Caki2 (cell line): ENCODE measurements around the gene PDCD5. TPM values are rescaled to one million over a fixed set of nuclear protein-coding genes. Genes with fewer than 3 reads are reported as not detected.
"Not testable (repeated sequence)": the region's sequence is repeated elsewhere in the genome, so short reads cannot be mapped to it uniquely, and the experiment has no call there.

Source experiments
- DNase-seq: peaks from one replicate; pipeline ENCODE4 v3.0.0-alpha.2; 2015; ENCODE audit warnings: low read depth
- in situ Hi-C: cut with HindIII; loops from 2 replicates; pipeline ENCODE4 v1.10.0; 2016; ENCODE audit warnings: low sequenced_read_pairs, low pct_unique_long_range_greater_than_20kb, mixed read lengths
- total RNA-seq: library from RNA; depleted of rRNA; stranded (reverse); fragments of >200 nt; shearing (Covaris generic); gene quantifications from 2 replicates; pipeline ENCODE4 v1.2.3, GENCODE V29; 2014; ENCODE audit warnings: low replicate concordance; rRNA removed

Gene PDCD5, protein sequence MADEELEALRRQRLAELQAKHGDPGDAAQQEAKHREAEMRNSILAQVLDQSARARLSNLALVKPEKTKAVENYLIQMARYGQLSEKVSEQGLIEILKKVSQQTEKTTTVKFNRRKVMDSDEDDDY
- 134 and 284 TPM in 2 replicates for total RNA-seq

DNA sequence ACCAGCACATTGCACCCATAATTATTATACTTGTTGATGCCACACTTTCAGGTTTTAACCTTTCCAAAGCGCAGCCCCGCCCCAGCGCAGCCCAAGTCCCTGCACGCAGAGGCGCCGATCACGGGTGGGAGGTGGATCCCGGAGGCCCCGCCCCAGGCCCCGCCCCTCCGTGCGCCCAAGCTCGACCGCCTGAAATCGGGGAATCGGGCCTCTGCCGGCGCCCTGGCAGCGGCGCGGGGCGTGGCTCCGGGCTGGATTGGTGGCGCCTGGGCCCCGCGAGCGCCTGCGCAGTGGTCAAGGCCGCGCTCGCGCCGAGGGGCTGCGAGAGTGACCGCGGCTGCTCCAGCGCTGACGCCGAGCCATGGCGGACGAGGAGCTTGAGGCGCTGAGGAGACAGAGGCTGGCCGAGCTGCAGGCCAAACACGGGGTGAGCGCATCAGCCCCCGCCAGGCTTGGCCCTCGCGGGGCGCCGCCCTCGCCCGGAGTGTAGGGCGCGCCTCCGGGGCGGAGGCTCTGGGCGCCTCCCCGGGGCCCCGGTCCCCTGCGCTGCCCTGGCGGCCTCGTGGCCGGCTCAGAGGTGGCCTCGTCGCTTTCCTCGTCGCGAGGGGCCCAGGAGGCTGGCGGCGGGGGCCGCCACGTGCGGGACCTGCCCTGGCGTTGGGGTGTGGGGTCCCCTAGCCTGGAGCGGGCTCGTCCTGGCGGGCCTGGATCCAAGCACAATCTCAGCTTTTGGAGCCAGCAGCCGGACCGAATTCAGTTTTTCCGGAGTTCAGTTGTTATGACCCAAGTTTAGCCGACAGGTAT lies at the start of gene PDCD5:
Gene PDCD5, plus strand, starts transcription at position 290 of the 804 bp plus-strand sequence. Its CDS starts 72 bp downstream, at position 362.
- DNase-seq: peak; percentile 93
- in situ Hi-C loops: no loop called here

DNA sequence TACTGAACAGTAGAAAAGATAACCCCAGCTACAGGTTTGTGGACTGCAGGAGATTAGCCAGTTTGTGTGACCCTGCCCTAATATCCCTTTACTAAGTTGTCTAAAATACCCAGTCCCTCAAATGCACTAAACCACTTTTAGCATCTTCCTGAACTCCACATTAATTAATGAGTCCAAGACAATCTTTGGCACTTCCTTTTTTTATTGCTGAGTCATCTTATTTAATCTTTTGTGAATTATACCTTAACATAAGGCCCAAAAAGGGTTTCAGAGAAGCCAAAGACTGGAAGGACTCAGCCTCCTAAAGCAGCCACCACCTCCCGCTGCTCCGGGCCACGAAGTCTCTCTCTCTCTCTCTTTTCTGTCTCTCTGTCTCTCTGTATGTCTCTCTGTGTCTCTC lies 48.8 kb upstream of the PDCD5 start:
- in situ Hi-C loops: no loop called here
- no peak for DNase-seq

DNA sequence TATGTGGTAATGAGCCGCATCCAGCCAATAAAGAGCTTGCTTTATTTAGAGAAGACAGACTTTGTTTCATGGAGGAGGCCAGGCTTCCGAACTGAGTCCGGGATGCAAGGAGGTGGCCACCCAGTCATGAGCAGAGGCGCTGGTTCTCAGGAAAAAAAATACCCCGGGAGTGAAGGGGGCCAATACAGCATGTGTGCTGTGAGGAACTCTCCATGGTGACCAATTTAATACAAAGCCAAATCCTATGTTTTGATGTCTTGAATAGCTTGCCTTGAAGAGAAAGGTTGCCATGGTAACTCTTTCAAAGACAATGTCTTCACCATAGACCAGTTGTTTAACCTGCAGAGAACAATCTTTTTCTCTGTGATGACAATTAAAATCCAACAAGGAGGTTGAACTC lies 43.4 kb upstream of the PDCD5 start:
- DNase-seq: no peak
- in situ Hi-C loops: no loop called here

DNA sequence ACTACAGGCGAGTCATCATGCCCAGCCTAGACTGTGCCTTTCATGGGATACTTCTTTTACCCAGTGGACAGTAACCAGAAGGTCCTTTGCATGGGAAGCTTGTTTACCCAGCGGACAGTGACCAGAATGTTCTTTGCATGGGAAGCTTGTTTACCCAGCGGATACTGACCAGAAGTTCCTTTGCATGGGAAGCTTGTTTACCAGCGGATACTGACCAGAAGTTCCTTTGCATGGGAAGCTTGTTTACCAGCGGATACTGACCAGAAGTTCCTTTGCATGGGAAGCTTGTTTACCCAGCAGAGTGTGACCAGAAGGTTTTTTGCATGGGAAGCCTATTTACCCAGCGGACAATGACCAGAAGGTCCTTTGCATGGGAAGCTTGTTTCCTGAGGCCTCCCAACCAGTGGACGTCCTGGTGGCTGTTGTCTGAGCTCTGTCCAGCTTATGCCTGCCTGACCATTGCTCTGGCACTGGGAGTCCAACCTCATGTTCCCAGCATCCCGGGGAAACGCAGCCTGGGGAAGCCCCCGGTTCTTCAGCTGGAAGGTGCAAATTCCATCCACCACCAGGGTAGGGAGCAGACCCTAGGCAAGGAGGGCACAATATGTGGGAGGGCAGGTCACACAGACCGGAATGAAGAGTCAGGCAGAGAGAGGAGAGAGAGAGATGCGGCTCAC lies 41.6 kb upstream of the PDCD5 start:
- in situ Hi-C loops: no loop called here

DNA sequence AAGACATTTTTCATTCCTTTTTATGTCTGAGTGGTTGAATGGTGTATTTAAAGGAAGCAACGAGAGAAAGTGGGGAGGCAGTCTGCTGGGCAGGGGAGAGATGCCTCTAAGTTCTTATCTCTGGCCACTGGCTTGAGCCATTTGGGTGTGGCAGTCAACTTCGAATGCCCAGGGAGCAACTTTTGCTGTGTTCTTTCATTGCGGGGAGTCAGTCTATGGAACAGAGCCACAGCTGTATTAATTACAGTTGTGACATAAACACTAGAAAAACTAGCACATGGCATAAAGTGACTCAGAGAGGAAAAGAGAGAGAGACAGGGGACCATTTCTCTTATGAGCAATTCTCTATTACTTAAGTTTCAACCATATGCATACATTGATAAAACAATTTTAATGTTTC lies 40.4 kb upstream of the PDCD5 start:
- in situ Hi-C loops: no loop called here

More for the DNA sequence above, 41.6 kb upstream of the PDCD5 start:
- no peak for DNase-seq

DNA sequence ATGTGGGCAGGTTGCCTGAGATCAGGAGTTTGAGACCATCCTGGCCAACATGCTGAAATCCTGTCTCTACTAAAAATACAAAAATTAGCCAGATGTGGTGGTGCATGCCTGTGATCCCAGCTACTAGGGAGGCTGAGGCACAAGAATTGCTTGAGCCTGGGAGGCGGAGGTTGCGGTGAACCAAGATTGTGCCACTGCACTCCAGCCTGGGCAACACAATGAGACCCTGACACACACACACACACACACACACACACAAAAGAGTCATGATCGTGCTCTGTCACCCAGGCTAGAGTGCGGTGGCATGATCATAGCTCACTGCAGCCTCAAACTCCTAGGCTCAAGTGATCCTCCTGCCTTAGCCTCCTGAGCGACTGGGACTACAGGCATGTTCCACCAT lies 39.6 kb upstream of the PDCD5 start:
- in situ Hi-C loops, DNase-seq: not testable (repeated sequence)

More for the DNA sequence above, 40.4 kb upstream of the PDCD5 start:
- no peak for DNase-seq

DNA sequence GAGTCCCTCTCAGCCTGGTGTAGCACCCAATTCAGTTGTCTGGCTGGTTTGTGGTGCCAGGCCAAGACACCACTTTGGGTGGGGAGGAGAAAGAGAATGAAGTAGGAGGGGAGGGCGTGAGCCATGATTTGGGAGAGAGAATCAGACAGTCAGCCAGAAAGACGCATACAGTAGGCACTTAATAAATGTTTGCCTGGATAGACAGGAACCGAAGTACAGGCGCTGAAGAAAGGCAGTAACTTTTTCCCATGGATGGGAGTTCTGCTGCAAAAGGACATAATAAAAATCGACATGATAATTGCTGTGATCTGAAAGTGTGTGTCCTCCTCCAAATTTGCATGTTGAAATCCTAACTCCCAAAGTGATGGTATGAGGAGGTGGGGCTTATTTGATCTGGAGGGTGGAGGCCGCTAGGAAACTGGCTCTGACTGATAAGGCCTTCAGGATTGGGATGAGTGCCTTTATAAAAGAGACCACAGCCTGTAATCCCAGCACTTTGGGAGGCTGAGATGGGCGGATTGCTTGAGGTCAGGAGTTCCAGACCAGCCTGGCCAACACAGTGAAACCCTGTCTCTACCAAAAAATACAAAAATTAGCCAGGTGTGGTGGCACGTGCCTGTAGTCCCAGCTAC lies 38.4 kb upstream of the PDCD5 start:
- in situ Hi-C loops: no loop called here
- no peak for DNase-seq

DNA sequence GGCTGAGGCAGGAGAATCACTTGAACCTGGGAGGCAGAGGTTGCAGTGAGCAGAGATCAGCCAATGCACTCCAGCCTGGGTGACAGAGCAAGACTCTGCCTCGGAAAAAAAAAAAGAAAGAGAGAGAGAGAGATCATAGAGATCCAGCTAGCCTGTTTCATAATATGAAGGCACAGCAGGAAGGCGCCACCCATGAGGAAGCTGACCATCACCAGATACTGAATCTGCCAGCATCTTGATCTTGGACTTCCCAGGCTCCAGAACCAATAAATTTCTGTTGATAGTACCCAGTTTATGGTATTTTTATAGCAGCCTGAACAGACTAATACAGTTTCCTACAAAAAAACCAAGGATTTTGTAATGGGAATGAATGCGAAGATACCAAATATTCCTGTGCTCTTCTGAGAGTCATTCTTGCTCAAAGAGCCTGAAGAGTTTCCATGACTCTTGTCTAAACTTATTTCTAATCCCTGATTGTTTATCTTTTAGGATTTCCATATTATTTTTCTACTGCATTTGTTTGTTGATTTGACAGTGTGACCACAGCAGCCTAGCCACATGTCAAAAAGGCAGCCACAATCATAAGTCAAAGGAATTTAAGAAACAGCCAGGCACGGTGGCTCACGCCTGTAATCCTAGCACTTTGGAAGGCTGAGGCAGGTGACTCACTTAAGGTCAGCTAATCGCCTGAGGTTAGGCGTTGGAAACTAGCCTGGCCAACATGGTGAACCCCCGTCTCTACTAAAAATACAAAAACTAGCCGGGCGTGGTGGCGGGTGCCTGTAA lies 37.7 kb upstream of the PDCD5 start:
- in situ Hi-C loops: no loop called here
- peak; percentile 45 for DNase-seq

DNA sequence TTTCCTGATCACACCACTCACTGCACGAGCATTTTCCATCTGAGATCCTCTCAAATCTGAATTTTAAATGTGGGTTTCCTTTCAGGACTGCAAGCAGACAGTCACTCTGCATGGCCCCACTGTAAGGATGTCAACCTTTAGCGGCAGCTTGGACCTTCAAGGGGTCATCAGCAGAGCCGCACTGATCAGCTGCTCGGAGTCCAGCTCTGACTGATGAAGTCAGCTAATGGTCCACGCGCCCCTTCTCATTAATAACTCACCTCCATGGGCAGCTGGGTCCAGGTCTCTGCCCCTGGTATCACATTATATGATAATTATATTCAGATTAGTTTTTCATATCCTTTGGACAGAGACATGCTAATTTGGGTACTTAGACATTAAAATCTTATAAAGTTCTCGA lies 36.1 kb upstream of the PDCD5 start:
- DNase-seq: no peak
- in situ Hi-C loops: no loop called here

DNA sequence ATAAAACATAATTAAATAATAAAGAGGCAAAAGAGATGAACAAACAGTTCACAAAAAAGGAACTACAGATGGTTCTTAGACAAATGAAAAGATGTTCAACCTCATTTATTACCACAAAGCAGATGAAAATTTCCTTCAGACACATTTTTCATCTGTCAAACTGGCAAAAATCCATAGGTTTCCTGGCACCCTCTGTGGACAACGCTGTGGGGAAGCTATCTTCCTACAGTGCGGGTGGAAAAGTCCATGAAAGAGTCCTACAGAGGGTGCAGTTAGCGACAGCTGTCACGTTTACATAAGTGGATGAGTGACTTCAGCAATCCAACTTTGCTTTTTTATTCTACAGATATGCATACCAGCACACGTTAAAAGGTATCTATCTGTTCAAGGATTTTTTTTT lies 30.3 kb upstream of the PDCD5 start:
- in situ Hi-C loops: no loop called here
- no peak for DNase-seq

DNA sequence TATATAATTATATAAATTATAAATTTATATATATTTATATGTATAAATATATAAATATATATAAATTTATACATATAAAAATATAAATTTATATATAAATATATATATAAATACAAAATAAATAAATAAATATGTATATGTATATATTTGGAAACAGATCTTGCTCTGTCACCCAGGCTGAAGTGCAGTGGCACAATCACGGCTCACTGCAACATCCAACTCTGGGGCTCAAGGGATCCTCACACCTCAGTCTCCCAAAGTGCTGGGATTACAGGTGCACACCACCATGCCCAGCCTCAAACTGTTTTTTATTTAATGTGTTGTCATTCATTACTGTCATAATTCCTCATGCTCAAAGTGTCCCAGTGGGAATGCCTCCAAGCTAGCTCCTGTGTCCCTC lies 25.2 kb upstream of the PDCD5 start:
- DNase-seq: no peak
- in situ Hi-C loops: no loop called here

DNA sequence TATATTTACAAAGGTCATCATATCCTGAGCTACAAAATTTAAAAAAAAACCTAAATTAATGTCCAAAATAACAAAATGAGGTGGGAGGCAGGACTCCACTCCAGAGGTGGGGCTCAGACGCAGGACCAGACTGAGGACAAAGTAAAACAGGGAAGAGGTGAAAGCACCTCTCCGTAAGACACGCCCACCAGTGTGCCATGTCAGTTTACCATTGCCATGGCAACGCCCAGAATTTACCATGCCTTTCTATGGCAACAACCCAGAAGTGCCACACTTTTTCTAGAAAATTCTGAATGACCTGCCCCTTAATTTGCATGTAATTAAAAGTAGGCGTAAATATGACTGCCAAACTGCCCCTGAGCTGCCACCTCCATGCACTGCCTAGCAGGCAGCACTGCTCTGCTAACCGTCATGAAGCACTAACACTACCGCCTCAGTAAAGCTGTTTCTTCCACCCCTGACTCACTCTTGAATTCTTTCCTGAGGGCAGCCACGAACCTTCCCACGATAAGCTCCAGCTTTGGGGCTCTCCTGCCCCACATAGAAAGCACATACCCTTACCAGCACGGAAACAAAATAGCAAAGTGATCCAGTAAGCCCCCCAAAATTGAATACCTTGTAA lies 22.3 kb upstream of the PDCD5 start:
- in situ Hi-C loops: no loop called here

DNA sequence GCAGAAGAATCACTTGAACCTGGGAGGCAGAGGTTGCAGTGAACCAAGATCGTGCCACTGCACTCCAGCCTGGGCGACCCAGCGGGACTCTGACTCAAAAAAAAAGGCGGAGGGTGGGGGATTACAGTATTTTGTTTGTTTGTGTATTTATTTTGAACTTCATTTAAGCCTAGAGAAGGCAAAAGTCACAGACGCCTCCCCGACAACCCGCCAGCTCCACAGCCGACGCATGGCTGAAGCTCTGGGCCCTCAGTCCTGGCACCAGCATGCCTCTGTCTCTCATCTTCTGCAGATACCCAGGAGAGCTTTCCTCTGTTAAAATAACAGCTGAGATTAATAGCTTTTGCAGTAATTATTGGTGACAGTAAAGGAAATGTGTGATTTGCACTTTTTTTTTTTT lies 17.2 kb upstream of the PDCD5 start:
- DNase-seq: no peak
- in situ Hi-C loops: no loop called here

More for the DNA sequence above, 22.3 kb upstream of the PDCD5 start:
- DNase-seq: no peak

DNA sequence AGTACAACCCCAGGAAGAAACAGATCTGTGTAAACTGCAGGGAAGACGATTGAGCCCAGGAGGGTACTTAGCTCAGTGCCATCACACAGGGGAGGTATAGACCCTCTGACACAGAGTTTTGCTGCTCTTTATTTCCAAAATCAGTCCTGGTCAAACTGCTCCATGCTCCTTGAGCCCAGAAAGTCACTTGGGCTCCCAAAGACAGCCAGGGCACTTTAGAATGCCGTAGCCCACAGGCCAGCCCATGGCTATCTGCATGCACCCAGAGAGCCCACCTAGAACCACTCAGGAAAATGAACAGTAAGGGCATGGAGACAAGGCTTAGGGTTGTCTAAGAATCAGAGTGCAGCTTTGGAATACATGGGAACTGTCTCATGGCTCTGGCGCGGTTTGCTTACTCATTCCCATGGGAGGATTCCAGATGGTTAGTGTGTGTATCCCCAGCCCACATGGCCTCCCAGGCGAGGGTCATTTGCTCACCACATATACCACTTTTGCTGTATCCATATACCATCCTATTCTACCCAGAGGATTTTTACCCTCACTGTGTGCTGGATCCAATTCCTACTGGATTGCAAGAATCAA lies 14.7 kb upstream of the PDCD5 start:
- in situ Hi-C loops: no loop called here
- no peak for DNase-seq

DNA sequence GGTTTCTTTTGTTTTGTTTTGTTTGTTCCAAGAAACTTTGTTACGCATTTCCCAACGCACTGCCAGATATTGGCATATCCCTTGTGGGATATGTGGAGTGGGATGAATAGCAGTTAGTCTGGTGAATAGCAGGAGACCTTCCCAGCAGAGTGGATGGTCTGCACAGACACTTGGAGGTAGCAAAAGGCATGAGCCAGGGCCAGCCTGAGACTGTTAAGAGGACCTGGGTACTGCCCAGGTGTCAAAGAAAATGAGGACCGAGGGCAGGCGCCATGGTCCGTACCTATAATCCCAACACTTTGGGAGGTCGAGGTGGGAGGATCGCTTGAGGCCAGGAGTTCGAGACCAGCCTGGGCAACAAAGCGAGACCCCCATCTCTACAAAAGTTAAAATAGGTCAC lies 13.5 kb upstream of the PDCD5 start:
- DNase-seq: no peak
- in situ Hi-C loops: no loop called here

DNA sequence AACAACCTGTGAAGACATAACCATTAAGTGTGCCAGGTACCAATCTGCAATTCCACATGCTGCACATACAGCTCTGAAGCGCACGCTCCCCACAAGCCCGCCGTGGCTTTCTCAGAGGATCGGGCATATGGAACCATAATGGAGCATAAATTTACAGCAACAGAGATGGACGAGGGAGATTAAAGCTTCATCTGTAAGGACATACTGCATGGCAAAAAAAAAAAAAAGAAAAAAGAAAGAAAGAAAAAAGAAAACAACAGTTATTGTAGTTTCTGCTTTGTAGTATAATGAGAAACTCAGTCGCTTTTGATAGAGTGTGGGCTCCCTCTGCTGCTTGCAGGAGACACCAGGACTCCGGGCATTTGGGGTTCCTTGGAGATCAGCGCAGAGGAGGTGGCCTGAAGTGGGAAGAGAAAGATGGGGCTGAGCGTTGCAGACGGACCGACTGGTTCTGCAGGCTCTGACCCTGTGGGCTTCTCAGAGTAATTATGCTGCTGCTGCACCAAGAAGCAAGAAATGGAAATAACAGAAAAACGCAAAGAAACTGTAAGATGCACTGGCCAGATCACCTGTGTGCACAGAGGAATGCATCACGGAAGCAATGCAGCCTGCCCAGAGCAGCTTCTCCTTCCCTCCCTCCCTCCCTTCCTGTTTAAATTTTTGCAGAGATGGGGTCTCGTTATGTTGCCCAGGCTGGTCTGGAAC lies 10.8 kb upstream of the PDCD5 start:
- peak; percentile 35 for DNase-seq
- in situ Hi-C loops: no loop called here
